HG02642 (cell line): ENCODE data around the gene MYCBPAP.

ENCODE experiments used
- ATAC-seq: cut with Tn5 transposase; IDR thresholded peaks from one replicate; pipeline ENCODE4 v1.9.1; 2021; ENCODE audit warnings: mild to moderate bottlenecking; ENCODE audit not compliant: unreplicated experiment, poor library complexity

The MYCBPAP gene

GRCh38 chr17:50514388-50514787 lies 6.1 kb downstream of the MYCBPAP start:
- ATAC-seq = no peak

- no peak for ATAC-seq
Measured at GRCh38 chr17:50514936-50515702, 6.9 kb downstream of the MYCBPAP start.

GRCh38 chr17:50517011-50517410 lies 8.8 kb downstream of the MYCBPAP start:
- no peak for ATAC-seq

- no peak for ATAC-seq
Measured at GRCh38 chr17:50517504-50518383, 9.5 kb downstream of the MYCBPAP start.

- ATAC-seq = no peak
Measured at GRCh38 chr17:50518384-50519023, 10.3 kb downstream of the MYCBPAP start.

GRCh38 chr17:50519141-50519834 lies 11.0 kb downstream of the MYCBPAP start:
- no peak for ATAC-seq

GRCh38 chr17:50520483-50520882 lies 12.2 kb downstream of the MYCBPAP start:
- ATAC-seq = no peak

- no peak for ATAC-seq
Measured at GRCh38 chr17:50521514-50521913, 13.3 kb downstream of the MYCBPAP start.

GRCh38 chr17:50522766-50523165 lies 14.5 kb downstream of the MYCBPAP start:
- ATAC-seq = no peak

- no peak for ATAC-seq
Measured at GRCh38 chr17:50523208-50523607, 15.0 kb downstream of the MYCBPAP start.

GRCh38 chr17:50524838-50525237 lies 16.6 kb downstream of the MYCBPAP start:
- ATAC-seq = no peak

- ATAC-seq = no peak
Measured at GRCh38 chr17:50527155-50527762, 19.0 kb downstream of the MYCBPAP start.

- no peak for ATAC-seq
Measured at GRCh38 chr17:50527949-50528474, 19.8 kb downstream of the MYCBPAP start.

GRCh38 chr17:50529849-50530248 lies 21.6 kb downstream of the MYCBPAP start:
- ATAC-seq = no peak

GRCh38 chr17:50531428-50532025 lies 23.3 kb downstream of the MYCBPAP start:
- no peak for ATAC-seq

- ATAC-seq = no peak
Measured at GRCh38 chr17:50532452-50533024, 24.3 kb downstream of the MYCBPAP start, which contains the start of gene EPN3. EPN3 (plus strand) TSS chr17:50532735; CDS start chr17:50536557, 3,822 bp downstream.

- ATAC-seq = no peak
Measured at GRCh38 chr17:50533185-50533584, 24.9 kb downstream of the MYCBPAP start.

GRCh38 chr17:50533720-50534148 lies 25.5 kb downstream of the MYCBPAP start:
- ATAC-seq = no peak
